Liver (tissue), 9 donors: ENCODE data around the gene KRT37. TPM values are rescaled to one million over a fixed set of nuclear protein-coding genes. Genes with fewer than 3 reads are reported as not detected.
"Not testable (repeated sequence)": the region's sequence is repeated elsewhere in the genome, so short reads cannot be mapped to it uniquely, and the experiment has no call there.

Source experiments
- DNase-seq: peaks from one replicate; pipeline ENCODE4 v3.0.0-alpha.2; 2017; ENCODE audit warnings: low spot score
- H3K27ac ChIP-seq, 2 donors: one replicate each; pipeline ENCODE4 v1.7.0; 2013; ENCODE audit warnings: inconsistent platforms in 2 of 2, low read length in 2 of 2, control low read depth in 1 of 2, low read depth in 1 of 2, mild to moderate bottlenecking in 1 of 2
- H3K27me3 ChIP-seq, 4 donors: one replicate each; pipeline versions ENCODE4 v1.6.1 to v1.7.0; 2013; ENCODE audit warnings: low read length in 3 of 4, inconsistent platforms in 1 of 4, mild to moderate bottlenecking in 1 of 4, moderate library complexity in 1 of 4; ENCODE audit not compliant: control insufficient read depth in 4 of 4, insufficient read depth in 4 of 4
- H3K36me3 ChIP-seq, 4 donors: one replicate each; pipeline versions ENCODE4 v1.6.1 to v1.7.0; 2013; ENCODE audit warnings: low read length in 3 of 4, mild to moderate bottlenecking in 3 of 4, low read depth in 1 of 4, moderate library complexity in 1 of 4; ENCODE audit not compliant: control insufficient read depth in 4 of 4, insufficient read depth in 3 of 4
- H3K4me1 ChIP-seq, 4 donors: one replicate each; pipeline versions ENCODE4 v1.6.1 to v1.7.0; 2013; ENCODE audit warnings: low read length in 3 of 4, mild to moderate bottlenecking in 3 of 4, moderate library complexity in 1 of 4; ENCODE audit not compliant: control insufficient read depth in 4 of 4, insufficient read depth in 4 of 4
- H3K4me3 ChIP-seq, 3 donors: one replicate each; pipeline versions ENCODE4 v1.6.1 to v1.7.0; 2013; ENCODE audit warnings: low read length in 3 of 3, control low read depth in 1 of 3, low read depth in 1 of 3, mild to moderate bottlenecking in 1 of 3
- H3K9ac ChIP-seq, 2 donors: one replicate each; pipeline ENCODE4 v1.7.0; 2013; ENCODE audit warnings: low read length in 2 of 2, mild to moderate bottlenecking in 2 of 2, moderate library complexity in 2 of 2, control low read depth in 1 of 2, low read depth in 1 of 2
- H3K9me3 ChIP-seq, 4 donors: one replicate each; pipeline versions ENCODE4 v1.6.1 to v1.7.0; 2013; ENCODE audit warnings: low read length in 3 of 4; ENCODE audit not compliant: control insufficient read depth in 4 of 4
- ATF3 ChIP-seq: IDR thresholded peaks from 2 replicates; pipeline ENCODE4 v1.6.1; 2016; ENCODE audit warnings: antibody characterized with exemption
- CTCF ChIP-seq: fragments of 150-350 bp; IDR thresholded peaks from 2 replicates; pipeline ENCODE4 v1.5.1; 2017; ENCODE audit warnings: improper control_type of control experiment, low read depth, low read length; ENCODE audit not compliant: missing input control
- EGR1 ChIP-seq, 2 donors: IDR thresholded peaks; 2 replicates each; pipeline ENCODE4 v1.6.1; 2016 to 2018; ENCODE audit warnings: antibody characterized with exemption in 2 of 2, low read depth in 2 of 2
- FOXA1 ChIP-seq: IDR thresholded peaks from 2 replicates; pipeline ENCODE4 v1.6.1; 2016; ENCODE audit warnings: antibody characterized with exemption
- FOXA2 ChIP-seq: IDR thresholded peaks from 2 replicates; pipeline ENCODE4 v1.6.1; 2016; ENCODE audit warnings: antibody characterized with exemption
- GABPA ChIP-seq, 2 donors: IDR thresholded peaks in 1 of 2; conservative IDR thresholded peaks in 1 of 2; 2 replicates each; pipeline ENCODE4 v1.6.1; 2016; ENCODE audit warnings: antibody characterized with exemption in 2 of 2, mild to moderate bottlenecking in 1 of 2, moderate library complexity in 1 of 2
- HNF4A ChIP-seq, 2 donors: conservative IDR thresholded peaks; 2 replicates each; pipeline ENCODE4 v1.6.1; 2016; ENCODE audit warnings: antibody characterized with exemption in 2 of 2, mild to moderate bottlenecking in 2 of 2
- HNF4G ChIP-seq: IDR thresholded peaks from 2 replicates; pipeline ENCODE4 v1.6.1; 2016; ENCODE audit warnings: antibody characterized with exemption
- JUND ChIP-seq, 2 donors: IDR thresholded peaks; 2 replicates each; pipeline ENCODE4 v1.6.1; 2016; ENCODE audit warnings: antibody characterized with exemption in 2 of 2
- MAX ChIP-seq: IDR thresholded peaks from 2 replicates; pipeline ENCODE4 v1.6.1; 2016; ENCODE audit warnings: antibody characterized with exemption
- NR2F2 ChIP-seq: IDR thresholded peaks from 2 replicates; pipeline ENCODE4 v1.6.1; 2016; ENCODE audit warnings: antibody characterized with exemption
- RAD21 ChIP-seq, 2 donors: IDR thresholded peaks; 2 replicates each; pipeline ENCODE4 v1.6.1; 2016; ENCODE audit warnings: antibody characterized with exemption in 2 of 2, mild to moderate bottlenecking in 2 of 2
- REST ChIP-seq: IDR thresholded peaks from 2 replicates; pipeline ENCODE4 v1.6.1; 2016; ENCODE audit warnings: antibody characterized with exemption, mild to moderate bottlenecking
- RXRA ChIP-seq, 2 donors: IDR thresholded peaks; 2 replicates each; pipeline ENCODE4 v1.6.1; 2017 to 2018; ENCODE audit warnings: antibody characterized with exemption in 2 of 2, mild to moderate bottlenecking in 1 of 2
- SP1 ChIP-seq: IDR thresholded peaks from 2 replicates; pipeline ENCODE4 v1.6.1; 2018; ENCODE audit warnings: antibody characterized with exemption, mild to moderate bottlenecking
- TAF1 ChIP-seq: conservative IDR thresholded peaks from 2 replicates; pipeline ENCODE4 v1.6.1; 2016; ENCODE audit warnings: antibody characterized with exemption, mild to moderate bottlenecking
- YY1 ChIP-seq: IDR thresholded peaks from 2 replicates; pipeline ENCODE4 v1.6.1; 2016; ENCODE audit warnings: antibody characterized with exemption, mild to moderate bottlenecking
- ZBTB33 ChIP-seq: IDR thresholded peaks from 2 replicates; pipeline ENCODE4 v1.6.1; 2016; ENCODE audit warnings: antibody characterized with exemption
- WGBS: extraction: QIAGEN DNeasy Blood & Tissue Kit; methylation state at CpG from one replicate; pipeline ENCODE4 v1.1.7; 2013; 5-methylcytosine and 5-hydroxymethylcytosine counted together
- polyA plus RNA-seq, 2 donors: library from polyadenylated mRNA; stranded (reverse) in 1 of 2; unstranded in 1 of 2; fragments of 200-250 nt in 1 of 2; fragments of >200 nt in 1 of 2; fragmentation: Nextera tagmentation in 1 of 2; extraction: Ambion mirVana in 1 of 2; gene quantifications; one replicate each; pipeline versions ENCODE4 v1.2.1 to v1.2.3, GENCODE V29; 2013 to 2015
- total RNA-seq, 2 donors: library from RNA; depleted of rRNA; stranded (reverse); fragments of >200 nt; gene quantifications; one replicate each; pipeline ENCODE4 v1.2.3, GENCODE V29; 2014
- donor health status: healthy.
- donor health status: healthy.
- donor health status: healthy.
- donor health status: healthy.
- donor health status: healthy.

KRT37 gene
- total and polyA plus RNA-seq, 4 donors: not detected

GRCh38 chr17:41434005-41434404, 9.6 kb upstream of the KRT37 start:
- no peak overlapping the region for H3K9ac ChIP-seq
- H3K4me1 ChIP-seq: no peaks in the 10 kb centered on the region
- H3K9me3 ChIP-seq: no peaks in the 10 kb centered on the region
- no peak overlapping the region for H3K27ac ChIP-seq
- WGBS: 47% methylated on average over 4 of the region's 4 CpGs
- no peaks in the 10 kb centered on the region for H3K36me3 ChIP-seq
- peaks cover 0 to 3% (median 0%) of the 10 kb centered on the region in 4 donors for H3K27me3 ChIP-seq
- DNase-seq: no peak
- H3K4me3 ChIP-seq: no peak overlapping the region
- no peak for TF ChIP-seq NR2F2
- no peak for TF ChIP-seq MAX
- no peak for TF ChIP-seq YY1
- TF ChIP-seq SP1: no peak
- TF ChIP-seq JUND (IDR thresholded peaks at IDR 0.05): no peak

- no peak overlapping the region for H3K27ac ChIP-seq
- no peaks in the 10 kb centered on the region for H3K36me3 ChIP-seq
- H3K9me3 ChIP-seq: no peaks in the 10 kb centered on the region
- no peaks in the 10 kb centered on the region for H3K4me1 ChIP-seq
- H3K9ac ChIP-seq: no peak overlapping the region
- DNase-seq: no peak
- H3K4me3 ChIP-seq: no peak overlapping the region
- TF ChIP-seq HNF4G (no peak), ATF3 (no peak), ZBTB33 (no peak), REST (no peak), TAF1 (no peak), EGR1 (IDR thresholded peaks at IDR 0.05; ENCODE audit: low read depth in 2 of 2) (no peak), FOXA1 (no peak), SP1 (no peak), NR2F2 (no peak), RAD21 (IDR thresholded peaks at IDR 0.05) (no peak), RXRA (IDR thresholded peaks at IDR 0.05) (no peak), HNF4A (conservative IDR thresholded peaks at IDR 0.05) (no peak), MAX (no peak), FOXA2 (no peak), JUND (IDR thresholded peaks at IDR 0.05) (no peak), GABPA (IDR thresholded peaks at IDR 0.05 in 1 of 2, conservative IDR thresholded peaks at IDR 0.05 in 1 of 2) (no peak), YY1 (no peak), CTCF (no peak)
- 55% methylated on average over 4 of the region's 4 CpGs for WGBS
- H3K27me3 ChIP-seq: peaks cover 0 to 3% (median 0%) of the 10 kb centered on the region in 4 donors
Observed at GRCh38 chr17:41433586-41433985, 9.2 kb upstream of the KRT37 start.

- 57% methylated on average over 9 of the region's 9 CpGs for WGBS
- H3K9ac ChIP-seq, DNase-seq, H3K27me3 ChIP-seq, H3K36me3 ChIP-seq, H3K27ac ChIP-seq, H3K9me3 ChIP-seq, H3K4me3 ChIP-seq, H3K4me1 ChIP-seq: not testable (repeated sequence)
Observed at GRCh38 chr17:41430376-41430775, 6.0 kb upstream of the KRT37 start.
